ENCODE data around the gene ACOD1. TPM values are rescaled to one million over a fixed set of nuclear protein-coding genes. Genes with fewer than 3 reads are reported as not detected.

The ACOD1 gene
- total and polyA plus RNA-seq, 2 experiments from 2014 or later: not detected

DNA sequence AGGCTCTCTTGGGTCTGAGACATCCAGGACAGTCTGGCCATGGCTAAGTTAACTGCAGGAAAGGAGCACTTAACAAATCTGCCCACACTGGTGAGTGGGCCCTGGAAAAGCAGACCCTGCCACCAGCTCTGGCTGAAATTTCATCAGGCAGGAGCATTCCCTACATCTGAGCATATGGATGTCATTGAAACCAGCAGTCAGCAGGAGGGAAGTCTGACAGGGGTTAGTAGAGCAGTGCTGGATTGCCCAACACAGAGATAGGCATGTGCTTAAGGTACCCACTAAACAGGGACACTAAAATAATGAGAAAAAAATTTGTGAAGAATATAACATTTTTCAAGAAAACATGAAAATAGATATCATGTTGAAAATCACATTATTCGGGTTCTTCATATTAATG, 13.6 kb upstream of the ACOD1 start:
- WGBS (ENCODE audit: low lambda C conversion rate, missing lambda C conversion rate): 100% methylated on average over 1 of the region's 1 CpG
- Histone ChIP-seq H3K9me3 (ENCODE audit: low read depth) (no peaks in the 10 kb centered on the region), H3K4me3 (no peak overlapping the region), H3K4me2 (no peak overlapping the region), H3K4me1 (ENCODE audit: insufficient read depth) (no peaks in the 10 kb centered on the region), H2AFZ (no peak overlapping the region), H3K27ac (no peak overlapping the region), H3K36me3 (replicated peaks; ENCODE audit: insufficient read depth, low read depth) (no peaks in the 10 kb centered on the region), H3K27me3 (no peaks in the 10 kb centered on the region), H3K9me2 (replicated peaks; ENCODE audit: insufficient read depth) (no peaks in the 10 kb centered on the region), H3K79me2 (no peaks in the 10 kb centered on the region), H4K20me1 (ENCODE audit: insufficient read depth, poor library complexity, severe bottlenecking) (no peaks in the 10 kb centered on the region)
- no peak for DNase-seq (ENCODE audit: low spot score)
- TF ChIP-seq, protein P1, sequence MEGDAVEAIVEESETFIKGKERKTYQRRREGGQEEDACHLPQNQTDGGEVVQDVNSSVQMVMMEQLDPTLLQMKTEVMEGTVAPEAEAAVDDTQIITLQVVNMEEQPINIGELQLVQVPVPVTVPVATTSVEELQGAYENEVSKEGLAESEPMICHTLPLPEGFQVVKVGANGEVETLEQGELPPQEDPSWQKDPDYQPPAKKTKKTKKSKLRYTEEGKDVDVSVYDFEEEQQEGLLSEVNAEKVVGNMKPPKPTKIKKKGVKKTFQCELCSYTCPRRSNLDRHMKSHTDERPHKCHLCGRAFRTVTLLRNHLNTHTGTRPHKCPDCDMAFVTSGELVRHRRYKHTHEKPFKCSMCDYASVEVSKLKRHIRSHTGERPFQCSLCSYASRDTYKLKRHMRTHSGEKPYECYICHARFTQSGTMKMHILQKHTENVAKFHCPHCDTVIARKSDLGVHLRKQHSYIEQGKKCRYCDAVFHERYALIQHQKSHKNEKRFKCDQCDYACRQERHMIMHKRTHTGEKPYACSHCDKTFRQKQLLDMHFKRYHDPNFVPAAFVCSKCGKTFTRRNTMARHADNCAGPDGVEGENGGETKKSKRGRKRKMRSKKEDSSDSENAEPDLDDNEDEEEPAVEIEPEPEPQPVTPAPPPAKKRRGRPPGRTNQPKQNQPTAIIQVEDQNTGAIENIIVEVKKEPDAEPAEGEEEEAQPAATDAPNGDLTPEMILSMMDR (IDR thresholded peaks at IDR 0.05; ENCODE audit: poor library complexity): no peak

GRCh38 chr13:76936763-76937162, 11.5 kb upstream of the ACOD1 start:
- H4K20me1 ChIP-seq (ENCODE audit: insufficient read depth, poor library complexity, severe bottlenecking): no peaks in the 10 kb centered on the region
- no peak overlapping the region for H3K4me3 ChIP-seq
- H3K27me3 ChIP-seq: no peaks in the 10 kb centered on the region
- DNase-seq (ENCODE audit: low spot score): no peak
- WGBS (ENCODE audit: low lambda C conversion rate, missing lambda C conversion rate): 80% methylated on average over 2 of the region's 2 CpGs
- no peaks in the 10 kb centered on the region for H3K9me2 ChIP-seq (replicated peaks; ENCODE audit: insufficient read depth)
- no peaks in the 10 kb centered on the region for H3K79me2 ChIP-seq
- no peaks in the 10 kb centered on the region for H3K4me1 ChIP-seq (ENCODE audit: insufficient read depth)
- H3K36me3 ChIP-seq (replicated peaks; ENCODE audit: insufficient read depth, low read depth): no peaks in the 10 kb centered on the region
- no peak overlapping the region for H3K27ac ChIP-seq
- no peaks in the 10 kb centered on the region for H3K9me3 ChIP-seq (ENCODE audit: low read depth)
- no peak overlapping the region for H2AFZ ChIP-seq
- H3K4me2 ChIP-seq: no peak overlapping the region
- TF ChIP-seq, protein P1 (IDR thresholded peaks at IDR 0.05; ENCODE audit: poor library complexity): no peak
- TF ChIP-seq EZH2phosphoT487 (IDR thresholded peaks at IDR 0.05; ENCODE audit: low read depth, severe bottlenecking, unreplicated experiment): no peak
- TF ChIP-seq EZH2 (IDR thresholded peaks at IDR 0.05; ENCODE audit: borderline replicate concordance): no peak

DNA sequence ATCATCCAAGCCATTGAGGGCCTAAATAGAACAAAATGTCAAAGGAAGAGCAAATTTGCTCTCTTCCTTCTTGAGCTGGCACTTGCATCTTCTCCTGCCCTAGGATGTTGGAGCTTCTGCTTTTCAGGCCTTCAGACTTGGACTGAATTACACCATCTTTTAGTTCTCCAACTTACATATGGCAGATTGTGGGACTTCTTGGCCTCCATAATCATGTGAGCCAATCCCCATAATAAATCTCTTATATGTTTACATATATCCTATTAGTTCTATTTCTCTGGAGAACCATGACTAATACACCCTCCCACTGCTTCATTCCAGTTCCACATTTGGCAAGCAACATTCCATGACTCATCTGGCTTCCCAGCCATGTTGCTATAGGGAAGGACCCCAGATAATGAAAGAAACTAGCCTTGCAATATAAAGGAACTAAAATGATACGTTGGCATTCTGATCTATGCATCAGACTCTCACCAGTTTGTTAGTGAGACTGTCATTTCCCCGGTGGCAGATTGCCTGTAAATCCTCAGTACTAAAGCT, 11.0 kb upstream of the ACOD1 start:
- whole genome bisulfite sequencing (ENCODE audit: low lambda C conversion rate, missing lambda C conversion rate): 83% methylated on average over 2 of the region's 2 CpGs

More for the DNA sequence above, 11.0 kb upstream of the ACOD1 start:
- Histone ChIP-seq H3K9me2 (replicated peaks; ENCODE audit: insufficient read depth) (no peaks in the 10 kb centered on the region), H3K4me2 (no peak overlapping the region), H3K79me2 (no peaks in the 10 kb centered on the region), H3K4me3 (no peak overlapping the region), H2AFZ (no peak overlapping the region), H3K9me3 (ENCODE audit: low read depth) (no peaks in the 10 kb centered on the region), H3K27me3 (no peaks in the 10 kb centered on the region), H4K20me1 (ENCODE audit: insufficient read depth, poor library complexity, severe bottlenecking) (no peaks in the 10 kb centered on the region), H3K36me3 (replicated peaks; ENCODE audit: insufficient read depth, low read depth) (no peaks in the 10 kb centered on the region), H3K4me1 (ENCODE audit: insufficient read depth) (no peaks in the 10 kb centered on the region), H3K27ac (no peak overlapping the region)
- peak; percentile 53 for DNase-seq (ENCODE audit: low spot score)
- no peak for TF ChIP-seq EZH2 (IDR thresholded peaks at IDR 0.05; ENCODE audit: borderline replicate concordance)
- TF ChIP-seq, protein P1 (IDR thresholded peaks at IDR 0.05; ENCODE audit: poor library complexity): no peak
- TF ChIP-seq EZH2phosphoT487 (IDR thresholded peaks at IDR 0.05; ENCODE audit: low read depth, severe bottlenecking, unreplicated experiment): no peak

All from hepatocyte (in vitro differentiated cells).